Bronchial epithelial cell (primary cell): ENCODE data around the gene GRIP1. TPM values are rescaled to one million over a fixed set of nuclear protein-coding genes. Genes with fewer than 3 reads are reported as not detected.

Experiments
- DNase-seq: peaks from one replicate; pipeline ENCODE4 v3.0.0-alpha.2; 2010; ENCODE audit warnings: low read depth
- FAIRE-seq: peaks from 2 replicates; lab custom pipeline; 2011; peaks lifted over from hg19 to GRCh38; lab: Jason Lieb, UNC
- H3K27me3 ChIP-seq: 2 replicates; pipeline ENCODE4 v1.5.1; 2011; ENCODE audit warnings: low read length; ENCODE audit not compliant: control insufficient read depth, insufficient read depth
- H3K36me3 ChIP-seq: 2 replicates; pipeline ENCODE4 v1.5.1; 2011; ENCODE audit warnings: low read length; ENCODE audit not compliant: control insufficient read depth, insufficient read depth
- H3K4me3 ChIP-seq: 2 replicates; pipeline ENCODE4 v1.5.1; 2011; ENCODE audit warnings: mild to moderate bottlenecking, low read depth, low read length, control low read depth
- CTCF ChIP-seq: IDR thresholded peaks from 2 replicates; pipeline ENCODE4 v1.5.1; 2011; ENCODE audit warnings: mild to moderate bottlenecking, moderate library complexity, low read length, control low read depth, inconsistent platforms; ENCODE audit not compliant: insufficient read depth, severe bottlenecking
- total RNA-seq: library from RNA; depleted of rRNA; stranded (reverse); fragments of >200 nt; gene quantifications from 2 replicates; pipeline ENCODE4 v1.2.1, GENCODE V29; 2014

The GRIP1 gene
- total RNA-seq, 1 donor from 2014 or later, result 3.9 TPM

- no peak for TF ChIP-seq CTCF
- FAIRE-seq (no peak), DNase-seq (no peak)
- Histone ChIP-seq H3K4me3 (no peak overlapping the region), H3K27me3 (no peaks in the 10 kb centered on the region), H3K36me3 (no peaks in the 10 kb centered on the region)
Observed at GRCh38 chr12:66653796-66654195, 25.1 kb downstream of the GRIP1 start.

GRCh38 chr12:66648033-66648735 lies 30.7 kb downstream of the GRIP1 start:
- no peak overlapping the region for H3K4me3 ChIP-seq
- DNase-seq (peak; percentile 55), FAIRE-seq (peak; percentile 66)
- H3K27me3 ChIP-seq, result no peaks in the 10 kb centered on the region
- no peak for TF ChIP-seq CTCF
- H3K36me3 ChIP-seq, result no peaks in the 10 kb centered on the region

- no peak for TF ChIP-seq CTCF
- DNase-seq, result peak; percentile 86
- no peaks in the 10 kb centered on the region for H3K36me3 ChIP-seq
- no peak for FAIRE-seq
- no peaks in the 10 kb centered on the region for H3K27me3 ChIP-seq
- H3K4me3 ChIP-seq, result no peak overlapping the region
Observed at GRCh38 chr12:66647034-66647691, 31.7 kb downstream of the GRIP1 start.

GRCh38 chr12:66644151-66644550 lies 34.7 kb downstream of the GRIP1 start:
- no peaks in the 10 kb centered on the region for H3K36me3 ChIP-seq
- TF ChIP-seq CTCF, result no peak
- no peak for FAIRE-seq
- H3K4me3 ChIP-seq, result no peak overlapping the region
- no peaks in the 10 kb centered on the region for H3K27me3 ChIP-seq
- no peak for DNase-seq

GRCh38 chr12:66640691-66641460 lies 38.0 kb downstream of the GRIP1 start:
- no peak for FAIRE-seq
- DNase-seq, result no peak

More at GRCh38 chr12:66640691-66641460, 38.0 kb downstream of the GRIP1 start:
- no peak for TF ChIP-seq CTCF
- H3K4me3 ChIP-seq, result no peak overlapping the region
- H3K27me3 ChIP-seq, result no peaks in the 10 kb centered on the region
- no peaks in the 10 kb centered on the region for H3K36me3 ChIP-seq
